Neural progenitor cell (in vitro differentiated cells): ENCODE measurements around the gene PCSK4.

Source experiments
- EZH2 ChIP-seq: fragments of 200-600 bp; sonication (generic); IDR thresholded peaks from 2 replicates; pipeline ENCODE4 v1.6.1; 2017; ENCODE audit warnings: antibody characterized with exemption, mild to moderate bottlenecking, moderate library complexity
- TF ChIP-seq, protein P1 (sequence below): fragments of 200-600 bp; sonication (generic); IDR thresholded peaks from 2 replicates; pipeline ENCODE4 v1.5.1; 2017; ENCODE audit warnings: antibody characterized with exemption, mild to moderate bottlenecking

DNA sequence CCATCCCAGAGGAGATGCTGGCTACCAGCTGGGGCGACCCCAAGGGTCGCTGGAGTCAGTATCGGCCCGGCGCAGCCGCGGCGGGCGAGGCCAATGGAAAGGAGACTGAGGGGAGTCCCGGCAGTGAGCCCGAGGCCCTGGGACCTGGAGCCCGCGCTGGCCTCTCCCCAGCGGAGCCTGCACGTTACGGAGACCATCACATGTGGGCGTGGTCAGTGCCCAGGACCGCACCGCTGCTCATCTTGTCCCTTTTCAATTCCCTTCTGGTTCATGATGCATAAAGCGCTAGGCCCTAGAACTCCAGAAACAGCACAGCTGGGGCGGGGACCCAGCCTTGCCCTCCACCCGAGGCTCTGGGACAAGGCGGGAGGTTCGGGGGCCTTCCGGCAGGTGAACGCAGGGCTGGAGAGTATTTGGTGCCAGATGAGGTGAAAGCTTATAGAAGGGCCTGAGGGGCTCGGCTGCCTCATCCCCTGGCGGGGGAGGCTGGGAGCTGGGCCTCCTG is 19.1 kb downstream of the PCSK4 start:
- TF ChIP-seq, protein P1, sequence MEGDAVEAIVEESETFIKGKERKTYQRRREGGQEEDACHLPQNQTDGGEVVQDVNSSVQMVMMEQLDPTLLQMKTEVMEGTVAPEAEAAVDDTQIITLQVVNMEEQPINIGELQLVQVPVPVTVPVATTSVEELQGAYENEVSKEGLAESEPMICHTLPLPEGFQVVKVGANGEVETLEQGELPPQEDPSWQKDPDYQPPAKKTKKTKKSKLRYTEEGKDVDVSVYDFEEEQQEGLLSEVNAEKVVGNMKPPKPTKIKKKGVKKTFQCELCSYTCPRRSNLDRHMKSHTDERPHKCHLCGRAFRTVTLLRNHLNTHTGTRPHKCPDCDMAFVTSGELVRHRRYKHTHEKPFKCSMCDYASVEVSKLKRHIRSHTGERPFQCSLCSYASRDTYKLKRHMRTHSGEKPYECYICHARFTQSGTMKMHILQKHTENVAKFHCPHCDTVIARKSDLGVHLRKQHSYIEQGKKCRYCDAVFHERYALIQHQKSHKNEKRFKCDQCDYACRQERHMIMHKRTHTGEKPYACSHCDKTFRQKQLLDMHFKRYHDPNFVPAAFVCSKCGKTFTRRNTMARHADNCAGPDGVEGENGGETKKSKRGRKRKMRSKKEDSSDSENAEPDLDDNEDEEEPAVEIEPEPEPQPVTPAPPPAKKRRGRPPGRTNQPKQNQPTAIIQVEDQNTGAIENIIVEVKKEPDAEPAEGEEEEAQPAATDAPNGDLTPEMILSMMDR = no peak
- no peak for TF ChIP-seq EZH2
